ENCODE results near the gene SNW1.
"Not testable (repeated sequence)": the region's sequence is repeated elsewhere in the genome, so short reads cannot be mapped to it uniquely, and the experiment has no call there.

The SNW1 gene

GRCh38 chr14:77752266-77752665 is 8.7 kb downstream of the SNW1 start:
- no peaks in the 10 kb centered on the region for H3K9me3 ChIP-seq (ENCODE audit: control insufficient read depth, low read length)
- H3K4me3 ChIP-seq (ENCODE audit: insufficient read depth, low read depth, low read length, poor library complexity, severe bottlenecking), result no peak overlapping the region
- H3K27ac ChIP-seq (ENCODE audit: insufficient read depth, low read length, poor library complexity, severe bottlenecking), result no peak overlapping the region
- H3K36me3 ChIP-seq (ENCODE audit: control insufficient read depth, insufficient read depth, low read length), result peaks cover 58% of the 10 kb centered on the region
- no peak for DNase-seq
- no peaks in the 10 kb centered on the region for H3K27me3 ChIP-seq (replicated peaks; ENCODE audit: control insufficient read depth, insufficient read depth, low read length, poor library complexity, severe bottlenecking)
- no peaks in the 10 kb centered on the region for H3K4me1 ChIP-seq (ENCODE audit: control insufficient read depth, insufficient read depth, low read length, poor library complexity, severe bottlenecking)

- peaks cover 50% of the 10 kb centered on the region for H3K36me3 ChIP-seq (ENCODE audit: control insufficient read depth, insufficient read depth, low read length)
- H3K4me3 ChIP-seq (ENCODE audit: insufficient read depth, low read depth, low read length, poor library complexity, severe bottlenecking); H3K27me3 ChIP-seq (replicated peaks; ENCODE audit: control insufficient read depth, insufficient read depth, low read length, poor library complexity, severe bottlenecking); H3K27ac ChIP-seq (ENCODE audit: insufficient read depth, low read length, poor library complexity, severe bottlenecking); DNase-seq; H3K4me1 ChIP-seq (ENCODE audit: control insufficient read depth, insufficient read depth, low read length, poor library complexity, severe bottlenecking); H3K9me3 ChIP-seq (ENCODE audit: control insufficient read depth, low read length): not testable (repeated sequence)
These were observed 13.5 kb downstream of the SNW1 start for GRCh38 chr14:77747425-77747824.

- Histone ChIP-seq H3K27ac (ENCODE audit: insufficient read depth, low read length, poor library complexity, severe bottlenecking) (no peak overlapping the region), H3K9me3 (ENCODE audit: control insufficient read depth, low read length) (no peaks in the 10 kb centered on the region), H3K27me3 (replicated peaks; ENCODE audit: control insufficient read depth, insufficient read depth, low read length, poor library complexity, severe bottlenecking) (no peaks in the 10 kb centered on the region), H3K4me1 (ENCODE audit: control insufficient read depth, insufficient read depth, low read length, poor library complexity, severe bottlenecking) (no peaks in the 10 kb centered on the region), H3K36me3 (ENCODE audit: control insufficient read depth, insufficient read depth, low read length) (peaks cover 39% of the 10 kb centered on the region), H3K4me3 (ENCODE audit: insufficient read depth, low read depth, low read length, poor library complexity, severe bottlenecking) (no peak overlapping the region)
- no peak for DNase-seq
These were observed 14.8 kb downstream of the SNW1 start for GRCh38 chr14:77746064-77746702.

GRCh38 chr14:77741438-77741837 is 19.5 kb downstream of the SNW1 start:
- DNase-seq, result no peak
- H3K36me3 ChIP-seq (ENCODE audit: control insufficient read depth, insufficient read depth, low read length), result peaks cover 36% of the 10 kb centered on the region
- H3K4me1 ChIP-seq (ENCODE audit: control insufficient read depth, insufficient read depth, low read length, poor library complexity, severe bottlenecking), result no peaks in the 10 kb centered on the region
- H3K9me3 ChIP-seq (ENCODE audit: control insufficient read depth, low read length), result no peaks in the 10 kb centered on the region
- no peaks in the 10 kb centered on the region for H3K27me3 ChIP-seq (replicated peaks; ENCODE audit: control insufficient read depth, insufficient read depth, low read length, poor library complexity, severe bottlenecking)
- H3K4me3 ChIP-seq (ENCODE audit: insufficient read depth, low read depth, low read length, poor library complexity, severe bottlenecking), result no peak overlapping the region
- no peak overlapping the region for H3K27ac ChIP-seq (ENCODE audit: insufficient read depth, low read length, poor library complexity, severe bottlenecking)

DNA sequence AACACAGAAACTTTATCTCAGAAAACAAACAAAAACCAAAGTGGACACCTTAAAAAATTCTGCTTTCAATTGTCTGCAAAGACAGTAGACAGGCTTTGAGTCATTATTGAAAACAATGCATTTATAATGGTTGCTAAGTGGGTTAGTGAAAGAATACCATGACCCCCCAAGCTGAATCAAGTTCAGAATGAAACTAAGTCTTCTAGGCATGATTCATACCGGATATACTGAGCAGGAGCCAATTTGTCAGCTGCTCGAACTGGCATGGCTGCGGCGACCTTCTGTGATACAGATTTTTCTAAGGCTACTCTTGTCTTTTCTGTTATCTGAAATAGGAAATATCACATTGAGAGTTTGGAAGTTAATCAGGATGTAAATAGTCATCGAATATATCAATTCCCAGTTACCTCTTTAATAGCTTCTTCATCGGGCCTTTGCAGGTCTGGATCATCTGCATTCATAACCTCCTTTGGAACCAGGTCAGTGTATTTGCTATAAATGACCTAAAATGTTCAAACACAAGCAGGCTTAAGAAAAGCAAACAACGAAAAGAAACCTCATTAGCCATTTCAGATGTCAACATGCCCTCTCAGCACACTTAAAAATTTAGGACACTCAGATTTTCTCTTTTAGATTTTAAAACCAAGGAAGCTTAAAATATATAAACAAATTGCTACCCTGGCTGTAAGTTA is 22.3 kb downstream of the SNW1 start:
- H3K27me3 ChIP-seq (replicated peaks; ENCODE audit: control insufficient read depth, insufficient read depth, low read length, poor library complexity, severe bottlenecking), result no peaks in the 10 kb centered on the region
- H3K4me3 ChIP-seq (ENCODE audit: insufficient read depth, low read depth, low read length, poor library complexity, severe bottlenecking), result no peak overlapping the region
- peak overlapping the region; percentile 5 for H3K27ac ChIP-seq (ENCODE audit: insufficient read depth, low read length, poor library complexity, severe bottlenecking)
- DNase-seq, result no peak
- H3K9me3 ChIP-seq (ENCODE audit: control insufficient read depth, low read length), result no peaks in the 10 kb centered on the region
- H3K36me3 ChIP-seq (ENCODE audit: control insufficient read depth, insufficient read depth, low read length), result peaks cover 55% of the 10 kb centered on the region
- no peaks in the 10 kb centered on the region for H3K4me1 ChIP-seq (ENCODE audit: control insufficient read depth, insufficient read depth, low read length, poor library complexity, severe bottlenecking)

DNA sequence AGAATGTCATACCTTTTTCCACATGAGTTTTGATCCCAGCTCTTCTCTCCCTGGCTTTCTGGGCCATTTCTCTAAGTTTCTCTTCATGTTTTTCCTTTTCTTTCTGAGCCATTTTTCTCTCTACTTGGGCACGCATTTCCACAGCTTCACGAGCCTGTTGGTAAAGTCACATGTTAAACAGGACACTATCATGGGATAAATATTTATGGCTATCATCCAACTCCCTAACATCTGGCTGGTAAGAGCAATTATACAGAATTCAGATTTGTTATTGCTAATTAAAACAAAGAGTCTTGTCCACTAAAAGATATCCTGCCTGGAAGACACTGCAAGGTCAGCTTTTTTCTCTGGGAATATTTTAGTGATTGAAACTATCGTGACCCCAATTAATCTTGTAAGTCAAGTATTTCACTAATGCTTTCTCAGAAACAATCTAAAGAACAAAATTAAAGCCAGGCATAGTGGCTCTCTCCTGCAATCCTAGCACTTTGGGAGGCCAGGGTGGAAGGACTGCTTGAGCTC is 29.9 kb downstream of the SNW1 start:
- Histone ChIP-seq H3K4me1 (ENCODE audit: control insufficient read depth, insufficient read depth, low read length, poor library complexity, severe bottlenecking) (no peaks in the 10 kb centered on the region), H3K9me3 (ENCODE audit: control insufficient read depth, low read length) (no peaks in the 10 kb centered on the region), H3K27ac (ENCODE audit: insufficient read depth, low read length, poor library complexity, severe bottlenecking) (no peak overlapping the region), H3K27me3 (replicated peaks; ENCODE audit: control insufficient read depth, insufficient read depth, low read length, poor library complexity, severe bottlenecking) (no peaks in the 10 kb centered on the region), H3K4me3 (ENCODE audit: insufficient read depth, low read depth, low read length, poor library complexity, severe bottlenecking) (no peak overlapping the region), H3K36me3 (ENCODE audit: control insufficient read depth, insufficient read depth, low read length) (peaks cover 87% of the 10 kb centered on the region)
- DNase-seq, result no peak

DNA sequence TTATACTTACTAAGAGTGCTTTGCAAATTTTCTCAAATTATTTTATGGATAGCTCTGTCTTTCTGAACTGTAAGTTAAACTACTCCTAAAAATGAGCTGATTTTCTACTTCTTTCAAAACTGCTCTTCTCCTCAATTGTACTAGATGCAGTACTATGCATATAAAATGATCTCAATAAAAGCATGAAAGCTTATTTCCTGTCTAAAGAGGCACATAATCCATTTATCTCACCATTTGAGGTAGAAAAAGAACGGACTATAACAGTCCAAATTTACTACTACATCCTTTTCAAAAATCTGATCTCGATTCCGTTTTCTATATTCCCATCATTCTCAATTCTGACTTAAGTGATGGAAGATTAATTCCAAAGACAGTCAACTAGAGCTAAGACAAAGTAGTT is 38.7 kb downstream of the SNW1 start:
- H3K4me3 ChIP-seq (ENCODE audit: insufficient read depth, low read depth, low read length, poor library complexity, severe bottlenecking), result no peak overlapping the region
- H3K27ac ChIP-seq (ENCODE audit: insufficient read depth, low read length, poor library complexity, severe bottlenecking), result no peak overlapping the region
- no peaks in the 10 kb centered on the region for H3K27me3 ChIP-seq (replicated peaks; ENCODE audit: control insufficient read depth, insufficient read depth, low read length, poor library complexity, severe bottlenecking)
- H3K36me3 ChIP-seq (ENCODE audit: control insufficient read depth, insufficient read depth, low read length), result peaks cover 88% of the 10 kb centered on the region
- H3K9me3 ChIP-seq (ENCODE audit: control insufficient read depth, low read length), result no peaks in the 10 kb centered on the region
- no peaks in the 10 kb centered on the region for H3K4me1 ChIP-seq (ENCODE audit: control insufficient read depth, insufficient read depth, low read length, poor library complexity, severe bottlenecking)
- DNase-seq, result no peak

DNA sequence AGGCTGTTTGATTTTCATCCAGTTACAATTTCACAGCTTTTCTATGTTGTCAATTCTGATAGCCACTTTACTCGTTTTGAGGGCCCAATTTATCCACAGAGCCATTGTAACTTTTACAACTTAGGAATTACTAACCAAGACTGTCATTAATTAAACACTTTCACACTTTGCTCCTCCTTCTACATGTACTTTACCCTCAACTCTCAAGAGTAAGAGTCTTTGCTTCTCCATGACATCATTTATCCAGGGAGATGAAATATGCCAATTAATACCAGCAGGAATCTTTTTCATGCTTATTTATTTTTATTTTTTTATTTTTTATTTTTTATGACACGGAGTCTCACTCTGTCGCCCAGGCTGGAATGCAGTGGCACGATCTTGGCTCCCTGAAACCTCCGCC is 39.5 kb downstream of the SNW1 start:
- Histone ChIP-seq H3K27ac (ENCODE audit: insufficient read depth, low read length, poor library complexity, severe bottlenecking) (no peak overlapping the region), H3K9me3 (ENCODE audit: control insufficient read depth, low read length) (no peaks in the 10 kb centered on the region), H3K27me3 (replicated peaks; ENCODE audit: control insufficient read depth, insufficient read depth, low read length, poor library complexity, severe bottlenecking) (no peaks in the 10 kb centered on the region), H3K4me3 (ENCODE audit: insufficient read depth, low read depth, low read length, poor library complexity, severe bottlenecking) (no peak overlapping the region), H3K4me1 (ENCODE audit: control insufficient read depth, insufficient read depth, low read length, poor library complexity, severe bottlenecking) (no peaks in the 10 kb centered on the region), H3K36me3 (ENCODE audit: control insufficient read depth, insufficient read depth, low read length) (peaks cover 90% of the 10 kb centered on the region)
- DNase-seq, result no peak

- no peaks in the 10 kb centered on the region for H3K4me1 ChIP-seq (ENCODE audit: control insufficient read depth, insufficient read depth, low read length, poor library complexity, severe bottlenecking)
- H3K4me3 ChIP-seq (ENCODE audit: insufficient read depth, low read depth, low read length, poor library complexity, severe bottlenecking), result no peak overlapping the region
- no peak for DNase-seq
- H3K9me3 ChIP-seq (ENCODE audit: control insufficient read depth, low read length), result no peaks in the 10 kb centered on the region
- no peaks in the 10 kb centered on the region for H3K27me3 ChIP-seq (replicated peaks; ENCODE audit: control insufficient read depth, insufficient read depth, low read length, poor library complexity, severe bottlenecking)
- peaks cover 86% of the 10 kb centered on the region for H3K36me3 ChIP-seq (ENCODE audit: control insufficient read depth, insufficient read depth, low read length)
- H3K27ac ChIP-seq (ENCODE audit: insufficient read depth, low read length, poor library complexity, severe bottlenecking), result no peak overlapping the region
These were observed 43.2 kb downstream of the SNW1 start for GRCh38 chr14:77717608-77718305.

DNA sequence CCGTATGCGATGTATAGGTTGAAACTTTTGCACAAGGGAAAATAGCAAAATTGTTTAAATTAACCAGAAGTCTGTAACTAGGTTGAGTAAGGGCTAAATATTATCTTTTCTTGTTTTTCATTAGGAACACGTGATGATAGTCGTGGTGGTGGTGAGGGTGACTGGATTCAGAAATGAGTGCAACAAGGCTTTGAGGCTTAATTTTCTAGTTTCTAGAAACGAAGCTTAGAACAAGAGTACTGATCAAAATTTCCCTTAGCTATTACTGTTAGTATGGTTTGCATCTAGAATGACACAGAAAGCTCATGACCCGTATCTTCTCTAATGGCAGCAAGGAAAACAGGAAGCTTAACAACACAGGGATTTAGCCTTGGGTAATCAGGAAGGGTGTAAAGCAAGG is 46.0 kb downstream of the SNW1 start:
- H3K4me3 ChIP-seq (ENCODE audit: insufficient read depth, low read depth, low read length, poor library complexity, severe bottlenecking), result no peak overlapping the region
- H3K27ac ChIP-seq (ENCODE audit: insufficient read depth, low read length, poor library complexity, severe bottlenecking), result no peak overlapping the region
- H3K9me3 ChIP-seq (ENCODE audit: control insufficient read depth, low read length), result no peaks in the 10 kb centered on the region
- DNase-seq, result no peak
- no peaks in the 10 kb centered on the region for H3K27me3 ChIP-seq (replicated peaks; ENCODE audit: control insufficient read depth, insufficient read depth, low read length, poor library complexity, severe bottlenecking)
- peaks cover 85% of the 10 kb centered on the region for H3K36me3 ChIP-seq (ENCODE audit: control insufficient read depth, insufficient read depth, low read length)
- H3K4me1 ChIP-seq (ENCODE audit: control insufficient read depth, insufficient read depth, low read length, poor library complexity, severe bottlenecking), result no peaks in the 10 kb centered on the region

All from effector memory CD4-positive, alpha-beta T cell (primary cell).